K562 (cell line): Measurements from ENCODE around the gene ACP5. TPM values are rescaled to one million over a fixed set of nuclear protein-coding genes. Genes with fewer than 3 reads are reported as not detected.

Experiments used
- ATAC-seq: fragments of 200-7000 bp; cut with Tn5 transposase; 3 replicates; pipeline ENCODE4 v1.9.1; 2020; ENCODE audit warnings: moderate library complexity
- BruUV-seq: library from RNA; stranded (reverse); fragments of 400-500 nt; replicated peaks from 2 replicates; lab custom pipeline; 2021; lab: Mats Ljungman, UMichigan
- CTCF ChIA-PET: fragments of 300-600 bp; formaldehyde crosslinking; extraction: SDS; loops from one replicate; lab custom pipeline; 2021; ENCODE audit warnings: low intra/inter-chr PET ratio; lab: Yijun Ruan, JAX
- POLR2A ChIA-PET: fragments of 300-600, 350-650 bp; sonication (Branson Sonifier 250); formaldehyde crosslinking; extraction: SDS; loops from one replicate; lab custom pipeline; 2021; ENCODE audit warnings: antibody characterized with exemption, inconsistent platforms; lab: Yijun Ruan, JAX
- DNase-seq, 4 experiments: peaks; one replicate each; pipeline versions ENCODE4 v3.0.0 to v3.0.0-alpha.2; 2011 to 2018; ENCODE audit warnings: low spot score in 3 of 4, mixed read lengths in 3 of 4; ENCODE audit errors: extremely low read depth in 1 of 4
- FAIRE-seq: peaks from 2 replicates; lab custom pipeline; 2011; peaks lifted over from hg19 to GRCh38; lab: Jason Lieb, UNC
- H2AFZ ChIP-seq: 2 replicates; pipeline ENCODE4 v1.6.0; 2011; ENCODE audit warnings: low read depth, low read length, control low read depth, inconsistent platforms
- H3K27ac ChIP-seq: fragments of 200-600 bp; 3 replicates; pipeline ENCODE4 v1.8.0; 2011; ENCODE audit warnings: low read depth, mild to moderate bottlenecking, control low read depth, inconsistent platforms, low read length, moderate library complexity, mixed read lengths; ENCODE audit errors: extremely low read depth
- H3K27me3 ChIP-seq, 2 experiments: fragments of 300-600 bp in 1 of 2; 2 replicates in 1 of 2; 3 replicates in 1 of 2; pipeline versions ENCODE4 v1.6.0 to v1.8.0; 2011; ENCODE audit warnings: inconsistent platforms in 2 of 2, low read length in 2 of 2, mild to moderate bottlenecking in 1 of 2, mixed read lengths in 1 of 2, moderate library complexity in 1 of 2; ENCODE audit not compliant: control insufficient read depth in 2 of 2, insufficient read depth in 2 of 2
- H3K36me3 ChIP-seq: fragments of 300-600 bp; 3 replicates; pipeline ENCODE4 v1.8.0; 2011; ENCODE audit warnings: mild to moderate bottlenecking, low read length, inconsistent platforms; ENCODE audit not compliant: control insufficient read depth, insufficient read depth
- H3K4me1 ChIP-seq, 2 experiments: fragments of 200-600 bp in 1 of 2; replicated peaks in 1 of 2; 2 replicates in 1 of 2; 3 replicates in 1 of 2; pipeline versions ENCODE4 v1.5.1 to v1.8.0; 2011; ENCODE audit warnings: inconsistent platforms in 2 of 2, low read length in 2 of 2, mild to moderate bottlenecking in 1 of 2, mixed read lengths in 1 of 2, moderate library complexity in 1 of 2; ENCODE audit not compliant: control insufficient read depth in 2 of 2, insufficient read depth in 2 of 2
- H3K4me2 ChIP-seq: 2 replicates; pipeline ENCODE4 v1.6.1; 2011; ENCODE audit warnings: low read length, control low read depth, inconsistent platforms, mixed read lengths; ENCODE audit not compliant: insufficient read depth
- H3K4me3 ChIP-seq: fragments of 200-600 bp; sonication (generic), shearing (Covaris generic); 2 replicates; pipeline ENCODE4 v1.5.1; 2016; ENCODE audit warnings: control low read depth, inconsistent platforms
- H3K79me2 ChIP-seq: fragments of 200-600 bp; 3 replicates; pipeline ENCODE4 v1.8.0; 2011; ENCODE audit warnings: low read length, inconsistent platforms; ENCODE audit not compliant: control insufficient read depth, insufficient read depth
- H3K9ac ChIP-seq, 2 experiments: 2 replicates each; pipeline versions ENCODE4 v1.6.0 to v1.6.1; 2011; ENCODE audit warnings: low read depth in 2 of 2, low read length in 2 of 2, control low read depth in 1 of 2, inconsistent platforms in 1 of 2, mild to moderate bottlenecking in 1 of 2, mixed read lengths in 1 of 2; ENCODE audit not compliant: insufficient read depth in 1 of 2
- H3K9me1 ChIP-seq: one replicate; pipeline ENCODE4 v1.6.0; 2011; ENCODE audit warnings: inconsistent platforms, mild to moderate bottlenecking, low read length, moderate library complexity; ENCODE audit not compliant: control insufficient read depth, insufficient read depth
- H3K9me3 ChIP-seq: replicated peaks from 2 replicates; pipeline ENCODE4 v1.5.1; 2011; ENCODE audit warnings: low read depth, low read length, inconsistent platforms; ENCODE audit not compliant: control insufficient read depth, insufficient read depth
- H4K20me1 ChIP-seq: replicated peaks from 2 replicates; pipeline ENCODE4 v1.6.1; 2011; ENCODE audit warnings: low read length, inconsistent platforms, mixed read lengths; ENCODE audit not compliant: control insufficient read depth, insufficient read depth
- ARHGAP35 ChIP-seq: fragments of 450-650 bp; IDR thresholded peaks from 2 replicates; pipeline ENCODE4 v1.6.1; 2018; ENCODE audit not compliant: partially characterized antibody
- CBX1 ChIP-seq: sonication (generic); IDR thresholded peaks from 2 replicates; pipeline ENCODE4 v1.6.1; 2016; ENCODE audit warnings: antibody characterized with exemption, low read depth, mild to moderate bottlenecking
- CBX3 ChIP-seq, 2 experiments: IDR thresholded peaks; 1 replicate in 1 of 2; 2 replicates in 1 of 2; pipeline ENCODE4 v1.6.1; 2012; ENCODE audit warnings: inconsistent platforms in 2 of 2, low read length in 2 of 2, borderline replicate concordance in 1 of 2, control low read depth in 1 of 2
- CBX5 ChIP-seq: IDR thresholded peaks from 2 replicates; pipeline ENCODE4 v1.6.1; 2014; ENCODE audit warnings: low read depth, borderline replicate concordance
- CUX1 ChIP-seq: fragments of 200-800 bp; sonication (Bioruptor generic); IDR thresholded peaks from 2 replicates; pipeline ENCODE4 v1.6.1; 2016; ENCODE audit warnings: missing genetic modification characterization, missing compliant biosample characterization
- GATA2 ChIP-seq: sonication (generic); formaldehyde crosslinking; IDR thresholded peaks from 2 replicates; pipeline ENCODE4 v1.4.0; 2020; ENCODE audit warnings: mild to moderate bottlenecking, missing genetic modification reagents
- MTF1 ChIP-seq: fragments of 250-450 bp; sonication (Bioruptor Pico); IDR thresholded peaks from 2 replicates; pipeline ENCODE4 v1.9.0; 2021; ENCODE audit warnings: moderate library complexity, mild to moderate bottlenecking, inconsistent platforms, borderline replicate concordance
- POLR2A ChIP-seq: fragments of 450-650 bp; conservative IDR thresholded peaks from 2 replicates; pipeline ENCODE4 v1.6.1; 2016
- TRIM28 ChIP-seq: fragments of 450-650 bp; IDR thresholded peaks from 2 replicates; pipeline ENCODE4 v1.6.1; 2017
- ZFP36 ChIP-seq: fragments of 150-350 bp; IDR thresholded peaks from 2 replicates; pipeline ENCODE4 v1.6.1; 2018; ENCODE audit warnings: low read length, low read depth; ENCODE audit not compliant: partially characterized antibody
- WGBS: fragments of 100-300 bp; shearing (Covaris generic); methylation state at CpG from one replicate; pipeline ENCODE4 v1.1.6; 2016; ENCODE audit warnings: low coverage, mixed read lengths; ENCODE audit not compliant: insufficient coverage; ENCODE audit errors: missing lambda C conversion rate; 5-methylcytosine and 5-hydroxymethylcytosine counted together
- in situ Hi-C: fragments of 300-500 bp; cut with MboI; formaldehyde crosslinking; loops from 4 replicates; pipeline ENCODE4 v1.15.0; 2018; ENCODE audit warnings: inconsistent platforms, mixed read lengths
- intact Hi-C: fragments of 100-400 bp; cut with micrococcal nuclease; formaldehyde crosslinking; loops from 2 replicates; pipeline ENCODE4 v1.14.2; 2022
- polyA plus RNA-seq, 8 experiments: library from polyadenylated mRNA; depleted of rRNA in 4 of 8; stranded (reverse) in 5 of 8; unstranded in 3 of 8; fragments of >200 nt; fragmentation: Nextera tagmentation in 2 of 8; fragmentation: Illumina TruSeq in 1 of 8; extraction: Ambion mirVana in 2 of 8; extraction: Trizol in 1 of 8; gene quantifications; 2 replicates each; pipeline versions ENCODE4 v1.2.1 to v1.2.3, GENCODE V29; 2011 to 2014; ENCODE audit warnings: inconsistent platforms in 1 of 8, missing spikeins in 1 of 8
- total RNA-seq, 7 experiments: library from RNA; depleted of rRNA in 6 of 7; stranded (reverse); fragments of >200 nt in 6 of 7; fragmentation: Illumina TruSeq in 2 of 7; extraction: Trizol in 2 of 7; gene quantifications; 2 replicates each; pipeline versions ENCODE4 v1.2.1 to v1.2.3, GENCODE V29; 2011 to 2021; ENCODE audit warnings: low replicate concordance in 1 of 7
- TF ChIP-seq, protein P1 (sequence below): fragments of 450-650 bp; IDR thresholded peaks from 2 replicates; pipeline ENCODE4 v1.6.1; 2018; ENCODE audit warnings: mild to moderate bottlenecking, low read depth; ENCODE audit not compliant: partially characterized antibody

ACP5 gene
- total and polyA plus RNA-seq, 9 of the 15 experiments (the other 6 are each of a cell fraction or from before 2014, with no cell fraction given), result 0.06 to 1.1 (median 0.31) TPM; not detected in 1

GRCh38 chr19:11606484-11606883 lies 29.0 kb upstream of the ACP5 start:
- in situ Hi-C loops, result no loop called here
- BruUV-seq, result no TSS peak
- H3K9ac ChIP-seq, result no peak overlapping the region
- H3K36me3 ChIP-seq, result peaks cover 35% of the 10 kb centered on the region
- FAIRE-seq (no peak), ATAC-seq (peak; percentile 17; the same call in 1 of the 3 replicates), DNase-seq (no peak)
- TF ChIP-seq ARHGAP35 (no peak), TRIM28 (peak; percentile 93), GATA2 (CRISPR knock-in tag) (no peak), ZFP36 (peak; percentile 65), CUX1 (no peak), CBX1 (peak; percentile 92), CBX5 (peak; percentile 87), CBX3 (IDR thresholded peaks at IDR 0.05; ENCODE audit: borderline replicate concordance in 1 of 2, low read length in 2 of 2) (peak in 1 of 2 experiments; percentile 86; a peak in 2 of 3 replicates), POLR2A (0 out of 2 replicates have a peak, but pooled peaks have one; percentile 5), MTF1 (no peak)
- TF ChIP-seq, protein P1, sequence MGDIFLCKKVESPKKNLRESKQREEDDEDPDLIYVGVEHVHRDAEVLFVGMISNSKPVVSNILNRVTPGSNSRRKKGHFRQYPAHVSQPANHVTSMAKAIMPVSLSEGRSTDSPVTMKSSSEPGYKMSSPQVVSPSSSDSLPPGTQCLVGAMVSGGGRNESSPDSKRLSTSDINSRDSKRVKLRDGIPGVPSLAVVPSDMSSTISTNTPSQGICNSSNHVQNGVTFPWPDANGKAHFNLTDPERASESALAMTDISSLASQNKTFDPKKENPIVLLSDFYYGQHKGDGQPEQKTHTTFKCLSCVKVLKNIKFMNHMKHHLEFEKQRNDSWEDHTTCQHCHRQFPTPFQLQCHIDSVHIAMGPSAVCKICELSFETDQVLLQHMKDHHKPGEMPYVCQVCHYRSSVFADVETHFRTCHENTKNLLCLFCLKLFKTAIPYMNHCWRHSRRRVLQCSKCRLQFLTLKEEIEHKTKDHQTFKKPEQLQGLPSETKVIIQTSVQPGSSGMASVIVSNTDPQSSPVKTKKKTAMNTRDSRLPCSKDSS, result peak; percentile 51
- 94% methylated on average over 8 of the region's 8 CpGs for WGBS
- no peak overlapping the region for H2AFZ ChIP-seq
- H3K4me2 ChIP-seq, result no peak overlapping the region
- no peaks in the 10 kb centered on the region for H3K27me3 ChIP-seq
- H3K27ac ChIP-seq, result no peak overlapping the region
- H4K20me1 ChIP-seq, result no peaks in the 10 kb centered on the region
- H3K79me2 ChIP-seq, result peaks cover 46% of the 10 kb centered on the region
- no peaks in the 10 kb centered on the region for H3K9me1 ChIP-seq
- CTCF ChIA-PET, result no interaction called here
- POLR2A ChIA-PET, result no interaction called here
- H3K4me1 ChIP-seq, result no peaks in the 10 kb centered on the region
- intact Hi-C loops, result no loop called here
- peaks cover 22% of the 10 kb centered on the region for H3K9me3 ChIP-seq
- no peak overlapping the region for H3K4me3 ChIP-seq
